HG03139 (cell line): ENCODE results near the gene PIGS.
"Not testable (repeated sequence)": the region's sequence is repeated elsewhere in the genome, so short reads cannot be mapped to it uniquely, and the experiment has no call there.

ENCODE experiments used
- ATAC-seq: cut with Tn5 transposase; IDR thresholded peaks from one replicate; pipeline ENCODE4 v1.9.1; 2021; ENCODE audit not compliant: unreplicated experiment

PIGS gene

DNA sequence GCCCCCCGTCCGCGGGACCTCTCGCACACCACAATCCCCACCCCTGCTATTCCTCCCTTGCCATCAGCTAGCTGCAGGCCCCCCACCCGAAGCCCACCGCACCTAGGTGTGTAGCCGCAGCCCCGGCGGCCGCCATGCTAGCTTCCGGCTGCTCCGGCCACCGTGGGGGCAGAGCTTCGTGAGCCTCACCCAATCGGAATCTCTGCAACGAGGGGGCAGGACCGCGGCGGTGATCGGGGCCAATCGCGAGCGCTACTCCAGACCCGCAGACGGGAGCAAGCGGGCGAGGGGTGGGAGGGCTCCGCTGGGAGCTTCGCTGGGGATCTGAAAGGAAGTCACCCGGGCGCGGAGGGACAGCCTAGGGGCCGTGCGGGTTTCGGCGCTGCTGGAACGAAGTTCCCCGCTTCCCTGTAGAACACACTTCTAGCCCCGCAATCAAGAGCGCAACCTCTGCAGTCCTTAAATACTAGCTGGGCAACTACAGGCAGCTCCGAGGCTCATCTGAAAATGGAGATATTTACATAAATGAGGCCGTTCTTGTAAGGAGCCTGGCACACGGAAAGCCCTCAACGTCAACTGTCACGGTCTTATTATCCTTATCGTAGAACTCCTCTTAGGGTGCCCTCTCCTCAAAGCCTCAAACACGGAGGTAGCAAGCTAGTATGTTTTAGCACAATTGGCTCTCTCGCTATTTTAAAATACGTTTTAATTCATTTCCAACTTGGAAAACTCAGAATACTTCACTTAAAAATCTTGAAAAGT lies at the start of gene PIGS:
PIGS (minus strand) TSS at position 164 of the 762 bp plus-strand sequence; CDS start at position 136, 28 bp downstream.
- peak; percentile 86 for ATAC-seq

DNA sequence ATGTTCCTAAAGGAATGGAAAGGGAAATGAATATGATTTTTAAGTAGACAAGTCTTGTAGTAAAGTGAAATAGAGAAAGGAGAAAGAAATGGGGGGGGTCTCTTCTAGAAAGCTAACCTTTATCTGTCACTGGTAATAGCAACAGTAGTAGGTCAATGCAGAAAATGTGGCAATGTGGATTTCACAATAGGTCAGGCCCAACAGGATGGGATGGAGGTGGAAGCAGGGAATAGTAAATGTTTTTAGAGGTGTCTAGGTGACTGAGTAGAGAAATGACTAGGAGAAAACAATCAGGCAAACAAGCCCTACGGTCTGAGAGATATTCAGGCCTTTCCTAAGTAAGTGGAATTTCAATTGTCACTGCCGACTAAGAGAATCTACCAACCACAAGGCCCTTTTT lies 48.7 kb upstream of the PIGS start:
- no peak for ATAC-seq

- ATAC-seq: no peak
Measured at GRCh38 chr17:28618464-28618863, 47.1 kb upstream of the PIGS start.

DNA sequence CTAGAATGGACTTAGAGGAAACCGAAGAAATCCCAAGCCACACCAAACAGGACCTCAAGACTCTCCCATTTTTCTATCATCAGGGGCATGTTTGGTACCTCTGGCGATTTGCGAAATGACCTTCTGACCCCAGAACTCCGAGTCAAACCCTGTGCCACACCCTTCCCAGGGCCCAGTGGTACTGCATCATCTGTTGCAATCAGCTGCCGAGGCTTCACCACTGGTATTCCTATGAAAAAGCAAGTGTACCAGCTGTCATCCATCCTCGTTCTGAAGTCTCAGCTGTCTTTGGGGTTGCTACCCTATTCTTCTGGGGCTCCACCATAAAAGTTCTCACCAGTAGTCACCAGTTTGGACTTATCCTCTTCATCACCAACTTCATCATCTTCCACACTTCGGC lies 45.0 kb upstream of the PIGS start:
- ATAC-seq: no peak

DNA sequence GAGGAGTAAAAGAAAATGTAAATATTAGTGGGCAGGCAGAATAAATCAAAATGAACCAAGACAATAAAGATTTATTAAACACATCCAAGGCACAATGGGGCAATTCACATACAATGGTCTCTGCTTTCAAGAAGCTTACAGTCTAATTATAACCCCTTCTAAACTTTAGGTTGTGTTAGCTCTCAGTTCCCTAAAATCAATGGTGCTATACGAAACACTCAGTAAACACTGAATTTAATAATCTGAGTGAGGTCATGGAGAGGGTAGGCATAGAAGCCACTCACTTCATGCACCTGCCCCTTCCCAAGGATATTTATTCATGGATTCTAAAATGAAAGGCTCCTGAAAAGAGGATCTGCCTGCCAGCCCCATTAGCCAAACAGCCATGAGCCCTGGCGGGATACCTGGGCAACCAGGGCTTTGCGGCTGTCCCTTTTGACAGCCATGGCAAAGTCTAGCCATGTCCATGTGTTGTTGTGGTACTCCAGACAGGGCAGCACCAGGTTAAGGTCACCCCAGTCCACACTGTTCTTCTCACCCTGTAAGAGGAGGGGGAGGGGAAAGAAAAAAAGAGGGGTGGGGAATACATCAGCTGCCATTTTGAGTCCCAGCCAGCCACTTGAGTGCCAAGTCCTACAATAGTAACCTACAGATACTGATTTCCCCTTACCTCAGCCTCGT lies 44.1 kb upstream of the PIGS start:
- ATAC-seq: no peak

DNA sequence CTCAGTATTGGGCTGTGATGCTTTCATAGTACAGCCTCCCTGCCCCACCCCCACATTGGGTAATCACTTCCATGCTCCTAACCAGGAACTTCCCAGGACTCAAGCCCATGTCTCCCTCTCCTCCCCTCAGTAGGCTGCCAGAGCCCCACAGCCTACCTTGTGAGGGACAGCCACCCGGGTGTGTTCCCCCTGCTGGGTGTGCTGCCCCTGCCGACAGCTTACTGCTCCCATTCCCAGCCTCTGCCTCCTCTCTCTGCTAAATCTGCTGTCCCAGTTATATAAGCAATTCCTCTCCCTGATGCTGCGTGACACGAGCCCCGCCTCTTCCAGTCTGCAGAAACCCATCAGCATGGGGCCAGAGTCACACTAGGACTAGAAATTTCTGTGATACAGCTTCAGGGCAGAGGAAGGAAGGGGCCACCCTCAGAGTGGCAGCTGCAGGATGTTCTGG lies 42.6 kb upstream of the PIGS start, which contains the start of gene RSKR:
RSKR (minus strand) TSS at position 255 of the 451 bp plus-strand sequence; CDS start at position 231, 24 bp downstream.
- no peak for ATAC-seq

DNA sequence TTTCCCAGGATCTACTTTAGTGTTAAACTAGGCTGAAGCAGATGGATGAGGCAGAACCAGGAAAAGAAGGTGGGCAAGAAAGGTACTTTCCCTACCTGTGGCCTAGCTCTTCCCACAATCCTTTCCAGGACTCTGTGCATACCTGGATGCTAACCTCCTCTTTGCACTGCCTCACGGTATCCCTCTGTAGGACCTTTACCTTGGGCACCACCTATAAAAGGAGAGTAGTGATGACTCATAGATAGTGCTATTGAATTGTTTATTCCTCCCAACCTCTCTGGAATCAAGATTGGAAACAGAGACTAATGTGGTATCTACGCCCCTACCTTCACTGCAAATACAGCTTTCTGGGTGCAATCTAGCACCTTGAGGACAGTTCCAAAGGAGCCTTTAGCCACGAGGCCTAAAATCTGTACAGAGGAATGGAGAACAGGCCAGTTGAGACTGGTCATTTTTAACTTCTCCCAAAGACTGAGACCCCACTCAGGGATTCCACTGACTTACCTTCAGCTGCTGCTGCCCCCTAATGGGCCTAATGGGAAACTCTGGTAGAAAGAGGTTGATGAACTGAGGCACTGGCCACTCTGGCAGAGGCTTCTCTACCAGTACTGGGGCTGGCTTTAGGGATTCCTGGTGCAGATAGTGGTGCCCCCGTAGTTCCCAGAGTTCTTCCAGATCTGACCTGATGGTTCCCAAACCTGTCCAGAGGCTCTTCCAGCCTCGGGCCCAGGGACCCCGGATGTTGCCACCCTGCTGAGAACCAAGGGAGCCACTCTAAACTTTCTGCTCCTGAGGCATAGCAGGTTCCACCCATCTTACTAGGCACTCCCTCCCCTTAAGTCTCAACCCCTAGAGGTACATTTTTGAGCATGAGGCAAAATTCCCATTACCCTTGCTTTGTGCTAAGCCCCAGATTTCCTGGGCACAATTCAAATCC lies 41.9 kb upstream of the PIGS start:
- no peak for ATAC-seq

DNA sequence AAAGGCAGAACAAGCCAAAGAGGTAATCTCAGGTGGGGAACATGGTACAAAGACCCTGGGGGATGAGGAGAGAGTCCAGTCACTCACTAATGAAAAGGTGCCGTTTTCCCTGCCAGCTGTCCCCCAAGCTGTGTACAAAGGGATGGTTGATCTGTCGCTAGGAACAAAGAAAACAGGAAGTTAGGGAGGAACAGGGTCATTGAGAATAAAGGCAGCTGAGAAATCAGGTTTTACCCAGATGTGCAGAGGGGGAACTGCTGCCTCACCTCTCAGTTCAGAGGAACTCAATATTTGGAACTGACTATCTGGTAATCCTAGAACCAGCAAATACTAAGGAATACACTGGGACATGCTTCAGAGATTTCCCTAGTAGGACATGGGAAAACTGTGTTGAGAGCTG lies 41.2 kb upstream of the PIGS start:
- no peak for ATAC-seq

GRCh38 chr17:28610376-28610775 lies 39.1 kb upstream of the PIGS start:
- ATAC-seq: no peak

DNA sequence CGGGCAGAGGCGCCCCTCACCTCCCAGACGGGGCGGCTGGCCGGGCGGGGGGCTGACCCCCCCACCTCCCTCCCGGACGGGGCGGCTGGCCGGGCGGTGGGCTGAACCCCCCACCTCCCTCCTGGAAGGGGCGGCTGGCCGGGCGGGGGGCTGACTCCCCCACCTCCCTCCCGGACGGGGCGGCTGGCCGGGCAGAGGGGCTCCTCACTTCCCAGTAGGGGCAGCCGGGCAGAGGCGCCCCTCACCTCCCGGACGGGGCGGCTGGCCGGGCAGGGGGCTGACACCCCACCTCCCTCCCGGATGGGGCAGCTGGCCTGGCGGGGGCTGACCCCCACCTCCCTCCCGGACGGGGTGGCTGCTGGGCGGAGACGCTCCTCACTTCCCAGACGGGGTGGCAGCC lies 32.7 kb upstream of the PIGS start:
- not testable (repeated sequence) for ATAC-seq

GRCh38 chr17:28599311-28600184 lies 28.2 kb upstream of the PIGS start:
- ATAC-seq: peak; percentile 41

GRCh38 chr17:28598799-28599310 lies 27.5 kb upstream of the PIGS start, which contains the start of gene SPAG5:
TSS of gene SPAG5 (minus strand) at chr17:28599025. CDS start at chr17:28598946, 79 bp downstream.
- ATAC-seq: peak; percentile 78

DNA sequence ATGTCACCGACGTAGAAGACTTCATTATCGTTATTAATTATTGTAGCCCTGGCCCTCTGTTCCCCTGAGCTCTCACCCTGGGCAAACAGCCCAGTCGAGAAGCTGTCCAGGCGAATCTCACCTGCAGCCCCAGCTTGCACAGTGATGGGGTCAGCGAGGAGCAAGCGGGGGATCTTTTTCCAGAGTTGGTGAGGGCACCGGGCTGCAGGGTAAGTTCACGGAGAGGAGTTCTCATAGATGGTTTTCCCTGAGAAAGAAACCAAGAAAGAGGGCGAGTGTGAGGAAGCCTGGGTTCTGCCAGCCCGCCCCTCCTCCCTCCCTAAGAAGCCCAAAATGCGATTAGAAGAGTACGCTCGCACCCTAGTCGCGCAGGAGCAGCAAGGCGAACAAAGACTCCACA lies 27.1 kb upstream of the PIGS start:
- ATAC-seq: no peak

GRCh38 chr17:28597606-28598383 lies 26.5 kb upstream of the PIGS start:
- ATAC-seq: no peak

- ATAC-seq: no peak
Measured at GRCh38 chr17:28592260-28592659, 20.9 kb upstream of the PIGS start.

DNA sequence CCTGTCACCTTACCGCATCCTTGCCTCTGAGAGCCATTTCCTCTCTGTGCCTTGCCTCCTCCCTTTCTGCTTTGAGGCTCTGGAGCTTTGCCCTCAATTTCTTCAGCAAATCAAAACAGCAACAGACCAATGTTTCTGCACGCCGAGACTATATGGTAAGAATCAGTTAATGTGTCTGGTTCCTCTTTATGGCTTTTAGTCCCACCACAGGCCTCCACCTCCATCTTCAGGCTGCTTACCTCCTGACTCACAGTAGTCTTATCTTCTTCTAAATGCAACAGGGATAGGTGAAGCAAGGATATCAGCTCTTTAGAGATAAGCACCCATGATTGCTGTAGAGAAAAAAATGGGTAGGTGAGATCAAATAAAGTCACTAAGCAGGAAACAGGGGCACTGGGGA lies 14.5 kb upstream of the PIGS start:
- ATAC-seq: no peak

GRCh38 chr17:28584434-28584833 lies 13.1 kb upstream of the PIGS start:
- ATAC-seq: no peak

DNA sequence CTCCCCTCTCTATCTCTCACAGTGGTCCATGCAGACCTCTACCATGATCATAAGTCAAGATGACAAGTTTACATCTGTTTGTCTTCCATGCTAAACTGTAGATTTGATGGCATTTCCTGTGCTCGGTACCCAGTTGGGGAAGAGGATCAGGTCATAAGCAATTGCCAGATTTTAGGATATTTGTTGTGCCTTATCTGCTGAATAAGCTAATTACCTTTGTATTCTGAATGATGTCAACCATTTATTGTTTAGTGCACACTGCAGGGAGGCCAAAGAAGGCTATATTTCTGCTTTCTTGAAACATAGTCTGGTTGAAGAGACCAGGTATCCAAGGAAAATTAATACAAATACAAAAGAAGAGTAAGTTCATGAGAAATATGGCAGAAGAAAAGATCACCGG lies 11.2 kb upstream of the PIGS start:
- ATAC-seq: no peak

- no peak for ATAC-seq
Measured at GRCh38 chr17:28580959-28581358, 9.6 kb upstream of the PIGS start.
